Kidney (tissue), 14 donors: Measurements from ENCODE around the gene SEL1L. TPM values are rescaled to one million over a fixed set of nuclear protein-coding genes. Genes with fewer than 3 reads are reported as not detected.
"Not testable (repeated sequence)": the region's sequence is repeated elsewhere in the genome, so short reads cannot be mapped to it uniquely, and the experiment has no call there.

Experiments
- DNase-seq, 5 donors: peaks; one replicate each; pipeline ENCODE4 v3.0.0-alpha.2; 2013 to 2020
- FAIRE-seq: peaks from 2 replicates; lab custom pipeline; 2012; peaks lifted over from hg19 to GRCh38; lab: Jason Lieb, UNC
- H3K27ac ChIP-seq, 2 donors: one replicate each; pipeline ENCODE4 v1.7.0; 2013; ENCODE audit warnings: low read depth in 2 of 2, low read length in 2 of 2, inconsistent platforms in 1 of 2
- H3K27me3 ChIP-seq: one replicate; pipeline ENCODE4 v1.7.1; 2013; ENCODE audit warnings: low read length, inconsistent platforms; ENCODE audit not compliant: control insufficient read depth, insufficient read depth
- H3K36me3 ChIP-seq, 3 donors: one replicate each; pipeline versions ENCODE4 v1.7.0 to v1.7.1; 2013; ENCODE audit warnings: low read length in 3 of 3, control low read depth in 1 of 3, inconsistent platforms in 1 of 3; ENCODE audit not compliant: insufficient read depth in 3 of 3, control insufficient read depth in 2 of 3
- H3K4me1 ChIP-seq, 3 donors: one replicate each; pipeline versions ENCODE4 v1.7.0 to v1.7.1; 2013; ENCODE audit warnings: low read length in 3 of 3, inconsistent platforms in 1 of 3, low read depth in 1 of 3; ENCODE audit not compliant: control insufficient read depth in 2 of 3, insufficient read depth in 2 of 3
- H3K4me3 ChIP-seq, 3 donors: one replicate each; pipeline versions ENCODE4 v1.7.0 to v1.8.1; 2013; ENCODE audit warnings: low read length in 3 of 3, control low read depth in 1 of 3, inconsistent platforms in 1 of 3
- H3K9ac ChIP-seq, 3 donors: one replicate each; pipeline versions ENCODE4 v1.7.0 to v1.7.1; 2013; ENCODE audit warnings: low read length in 3 of 3, control low read depth in 1 of 3, inconsistent platforms in 1 of 3
- H3K9me3 ChIP-seq, 3 donors: one replicate each; pipeline versions ENCODE4 v1.7.0 to v1.7.1; 2013; ENCODE audit warnings: low read length in 3 of 3, control low read depth in 1 of 3, inconsistent platforms in 1 of 3; ENCODE audit not compliant: control insufficient read depth in 2 of 3, insufficient read depth in 1 of 3
- CTCF ChIP-seq: IDR thresholded peaks from 3 replicates; pipeline ENCODE4 v1.5.1; 2012; ENCODE audit warnings: mild to moderate bottlenecking, moderate library complexity, borderline replicate concordance; ENCODE audit not compliant: insufficient read depth; ENCODE audit errors: extremely low read depth
- intact Hi-C: fragments of 100-400 bp; cut with DNase I; formaldehyde crosslinking; loops from one replicate; pipeline ENCODE4 v1.11.1; 2022
- polyA plus RNA-seq: library from polyadenylated mRNA; stranded (reverse); fragments of 350-450 nt; fragmentation: Illumina TruSeq; extraction: RNeasy Lipid Tissue Mini Kit (QIAGEN cat#74804); gene quantifications from one replicate; pipeline ENCODE4 v1.2.3, GENCODE V29; 2014; ENCODE audit warnings: low read depth, low replicate concordance; ENCODE audit not compliant: insufficient read depth
- total RNA-seq: library from RNA; stranded (reverse); fragmentation: NEBNext Ultra II Directional; extraction: Animal tissue kit (Norgen Biotek cat#: 25700); gene quantifications from one replicate; pipeline ENCODE4 v1.2.1, GENCODE V29; 2021
- donor health status: control.
- donor health status: control.
- donor health status: control.
- donor health status: control.
- donor health status: control.
- donor health status: DM: yes; HTN: yes; CAD: no.
- donor health status: Normal renal cell carcinoma (clear cell type).

SEL1L gene
- total and polyA plus RNA-seq, 2 donors from 2014 or later: 18.9 to 115 TPM

- TF ChIP-seq CTCF: no peak
- FAIRE-seq: no peak
- H3K9me3 ChIP-seq: no peaks in the 10 kb centered on the region
These were observed 61.4 kb downstream of the SEL1L start for GRCh38 chr14:81472096-81472800.

GRCh38 chr14:81471062-81471461 lies 62.6 kb downstream of the SEL1L start:
- no peak overlapping the region for H3K4me3 ChIP-seq
- TF ChIP-seq CTCF: no peak
- H3K27ac ChIP-seq: no peak overlapping the region
- no peaks in the 10 kb centered on the region for H3K9me3 ChIP-seq
- DNase-seq (no peak), FAIRE-seq (no peak)
- no peak overlapping the region for H3K9ac ChIP-seq
- peaks cover 0 to 3% (median 3%) of the 10 kb centered on the region in 3 donors for H3K36me3 ChIP-seq
- H3K27me3 ChIP-seq: no peaks in the 10 kb centered on the region
- peaks cover 0 to 5% (median 0%) of the 10 kb centered on the region in 3 donors for H3K4me1 ChIP-seq
- intact Hi-C loops: no loop called here

More at GRCh38 chr14:81472096-81472800, 61.4 kb downstream of the SEL1L start:
- intact Hi-C loops: no loop called here
- no peak for DNase-seq
- Histone ChIP-seq H3K4me3 (no peak overlapping the region), H3K9ac (no peak overlapping the region), H3K4me1 (peaks cover 0 to 5% (median 0%) of the 10 kb centered on the region in 3 donors), H3K27ac (no peak overlapping the region), H3K36me3 (peaks cover 0 to 12% (median 8%) of the 10 kb centered on the region in 3 donors), H3K27me3 (no peaks in the 10 kb centered on the region)

- H3K9me3 ChIP-seq, DNase-seq, H3K36me3 ChIP-seq, FAIRE-seq, H3K4me1 ChIP-seq, H3K9ac ChIP-seq, H3K27me3 ChIP-seq, H3K4me3 ChIP-seq, intact Hi-C loops, H3K27ac ChIP-seq: not testable (repeated sequence)
These were observed 63.2 kb downstream of the SEL1L start for GRCh38 chr14:81470557-81470826.

- H3K4me3 ChIP-seq: no peak overlapping the region
- no peak for TF ChIP-seq CTCF
- H3K9me3 ChIP-seq: no peaks in the 10 kb centered on the region
- no peak overlapping the region for H3K27ac ChIP-seq
- no peak for FAIRE-seq
- H3K9ac ChIP-seq: no peak overlapping the region
- DNase-seq: no peak
- H3K36me3 ChIP-seq: no peaks in the 10 kb centered on the region
- H3K27me3 ChIP-seq: no peaks in the 10 kb centered on the region
- H3K4me1 ChIP-seq: no peaks in the 10 kb centered on the region
- intact Hi-C loops: no loop called here
These were observed 66.8 kb downstream of the SEL1L start for GRCh38 chr14:81466854-81467253.
